HCT116 (cell line): ENCODE results near the gene ARID5B.

Experiments
- CBX3 ChIP-seq: IDR thresholded peaks from 2 replicates; pipeline ENCODE4 v1.6.1; 2012; ENCODE audit warnings: low read depth
- EGR1 ChIP-seq: IDR thresholded peaks from 2 replicates; pipeline ENCODE4 v1.6.1; 2012; ENCODE audit warnings: low read depth
- EZH2 ChIP-seq: fragments of 200-600 bp; sonication (generic); IDR thresholded peaks from 2 replicates; pipeline ENCODE4 v1.6.1; 2017; ENCODE audit warnings: antibody characterized with exemption, mixed run types
- EZH2phosphoT487 ChIP-seq: fragments of 200-600 bp; IDR thresholded peaks from 2 replicates; pipeline ENCODE4 v1.6.1; 2018; ENCODE audit warnings: antibody characterized with exemption, borderline replicate concordance
- SP1 ChIP-seq: IDR thresholded peaks from 2 replicates; pipeline ENCODE4 v1.6.1; 2012; ENCODE audit warnings: low read depth
- SRF ChIP-seq: IDR thresholded peaks from 2 replicates; pipeline ENCODE4 v1.6.1; 2012; ENCODE audit warnings: low read depth
- YY1 ChIP-seq: IDR thresholded peaks from 2 replicates; pipeline ENCODE4 v1.6.1; 2011; ENCODE audit warnings: low read length, low read depth, moderate library complexity, mild to moderate bottlenecking; ENCODE audit not compliant: insufficient replicate concordance; ENCODE audit errors: extremely low read depth
- ZFX ChIP-seq: fragments of 450-650 bp; IDR thresholded peaks from 2 replicates; pipeline ENCODE4 v1.6.1; 2017
- TF ChIP-seq, protein P1 (sequence below), 3 experiments: fragments of 200-600 bp in 1 of 3; sonication (generic) in 1 of 3; IDR thresholded peaks in 2 of 3; conservative IDR thresholded peaks in 1 of 3; 2 replicates each; pipeline ENCODE4 v1.5.1; 2012 to 2017; ENCODE audit warnings: low read depth in 2 of 3, low read length in 2 of 3, antibody characterized with exemption in 1 of 3, borderline replicate concordance in 1 of 3, control low read depth in 1 of 3, mild to moderate bottlenecking in 1 of 3, mixed read lengths in 1 of 3, mixed run types in 1 of 3, moderate library complexity in 1 of 3; ENCODE audit not compliant: insufficient read depth in 1 of 3
- TF ChIP-seq, protein P2 (sequence below): IDR thresholded peaks from 2 replicates; pipeline ENCODE4 v1.6.1; 2011; ENCODE audit warnings: mild to moderate bottlenecking, low read length, moderate library complexity; ENCODE audit not compliant: insufficient replicate concordance; ENCODE audit errors: extremely low read depth

- no peak for TF ChIP-seq CBX3
- TF ChIP-seq, protein P1, sequence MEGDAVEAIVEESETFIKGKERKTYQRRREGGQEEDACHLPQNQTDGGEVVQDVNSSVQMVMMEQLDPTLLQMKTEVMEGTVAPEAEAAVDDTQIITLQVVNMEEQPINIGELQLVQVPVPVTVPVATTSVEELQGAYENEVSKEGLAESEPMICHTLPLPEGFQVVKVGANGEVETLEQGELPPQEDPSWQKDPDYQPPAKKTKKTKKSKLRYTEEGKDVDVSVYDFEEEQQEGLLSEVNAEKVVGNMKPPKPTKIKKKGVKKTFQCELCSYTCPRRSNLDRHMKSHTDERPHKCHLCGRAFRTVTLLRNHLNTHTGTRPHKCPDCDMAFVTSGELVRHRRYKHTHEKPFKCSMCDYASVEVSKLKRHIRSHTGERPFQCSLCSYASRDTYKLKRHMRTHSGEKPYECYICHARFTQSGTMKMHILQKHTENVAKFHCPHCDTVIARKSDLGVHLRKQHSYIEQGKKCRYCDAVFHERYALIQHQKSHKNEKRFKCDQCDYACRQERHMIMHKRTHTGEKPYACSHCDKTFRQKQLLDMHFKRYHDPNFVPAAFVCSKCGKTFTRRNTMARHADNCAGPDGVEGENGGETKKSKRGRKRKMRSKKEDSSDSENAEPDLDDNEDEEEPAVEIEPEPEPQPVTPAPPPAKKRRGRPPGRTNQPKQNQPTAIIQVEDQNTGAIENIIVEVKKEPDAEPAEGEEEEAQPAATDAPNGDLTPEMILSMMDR (IDR thresholded peaks at IDR 0.05 in 2 of 3, conservative IDR thresholded peaks at IDR 0.05 in 1 of 3; ENCODE audit: borderline replicate concordance in 1 of 3, insufficient read depth in 1 of 3, low read depth in 2 of 3, low read length in 2 of 3) = no peak
- TF ChIP-seq, protein P2, sequence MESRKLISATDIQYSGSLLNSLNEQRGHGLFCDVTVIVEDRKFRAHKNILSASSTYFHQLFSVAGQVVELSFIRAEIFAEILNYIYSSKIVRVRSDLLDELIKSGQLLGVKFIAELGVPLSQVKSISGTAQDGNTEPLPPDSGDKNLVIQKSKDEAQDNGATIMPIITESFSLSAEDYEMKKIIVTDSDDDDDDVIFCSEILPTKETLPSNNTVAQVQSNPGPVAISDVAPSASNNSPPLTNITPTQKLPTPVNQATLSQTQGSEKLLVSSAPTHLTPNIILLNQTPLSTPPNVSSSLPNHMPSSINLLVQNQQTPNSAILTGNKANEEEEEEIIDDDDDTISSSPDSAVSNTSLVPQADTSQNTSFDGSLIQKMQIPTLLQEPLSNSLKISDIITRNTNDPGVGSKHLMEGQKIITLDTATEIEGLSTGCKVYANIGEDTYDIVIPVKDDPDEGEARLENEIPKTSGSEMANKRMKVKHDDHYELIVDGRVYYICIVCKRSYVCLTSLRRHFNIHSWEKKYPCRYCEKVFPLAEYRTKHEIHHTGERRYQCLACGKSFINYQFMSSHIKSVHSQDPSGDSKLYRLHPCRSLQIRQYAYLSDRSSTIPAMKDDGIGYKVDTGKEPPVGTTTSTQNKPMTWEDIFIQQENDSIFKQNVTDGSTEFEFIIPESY = no peak
- no peak for TF ChIP-seq ZFX
- TF ChIP-seq EZH2 = no peak
- TF ChIP-seq YY1 = no peak
- TF ChIP-seq EZH2phosphoT487 = no peak
- TF ChIP-seq SP1 = no peak
- no peak for TF ChIP-seq SRF
- TF ChIP-seq EGR1 = no peak
These were observed 213.8 kb downstream of the ARID5B start for GRCh38 chr10:62115321-62115720.
